H9 (cell line): ENCODE results near the gene GRHL3. TPM values are rescaled to one million over a fixed set of nuclear protein-coding genes. Genes with fewer than 3 reads are reported as not detected.

Source experiments
- DNase-seq: peaks from one replicate; pipeline ENCODE4 v3.0.0-alpha.2; 2017
- H2AFZ ChIP-seq: one replicate; pipeline ENCODE4 v1.6.1; 2013; ENCODE audit warnings: mild to moderate bottlenecking, low read length, control low read depth, moderate library complexity
- H2AK5ac ChIP-seq: 2 replicates; pipeline ENCODE4 v1.6.1; 2013; ENCODE audit warnings: low read length, control low read depth, mixed read lengths; ENCODE audit not compliant: insufficient read length
- H2BK120ac ChIP-seq: one replicate; pipeline ENCODE4 v1.6.1; 2013; ENCODE audit warnings: low read depth, mild to moderate bottlenecking, low read length, control low read depth, inconsistent platforms; ENCODE audit not compliant: poor library complexity, severe bottlenecking
- H2BK12ac ChIP-seq: 2 replicates; pipeline ENCODE4 v1.6.1; 2013; ENCODE audit warnings: low read length, control low read depth, mixed read lengths, low read depth; ENCODE audit not compliant: insufficient read length
- H2BK15ac ChIP-seq: 2 replicates; pipeline ENCODE4 v1.6.1; 2013; ENCODE audit warnings: low read depth, low read length, control low read depth
- H2BK20ac ChIP-seq: one replicate; pipeline ENCODE4 v1.6.1; 2013; ENCODE audit warnings: low read depth, mild to moderate bottlenecking, low read length, control low read depth, inconsistent platforms; ENCODE audit not compliant: poor library complexity, severe bottlenecking
- H2BK5ac ChIP-seq: 2 replicates; pipeline ENCODE4 v1.6.1; 2013; ENCODE audit warnings: low read length, control low read depth, mixed read lengths; ENCODE audit not compliant: insufficient read length
- H3K14ac ChIP-seq: 2 replicates; pipeline ENCODE4 v1.6.1; 2013; ENCODE audit warnings: low read length, control low read depth; ENCODE audit not compliant: insufficient read depth
- H3K18ac ChIP-seq: 2 replicates; pipeline ENCODE4 v1.6.1; 2013; ENCODE audit warnings: low read depth, mild to moderate bottlenecking, mixed read lengths, low read length, control low read depth; ENCODE audit not compliant: insufficient read length
- H3K23ac ChIP-seq: 2 replicates; pipeline ENCODE4 v1.6.1; 2013; ENCODE audit warnings: low read length, control low read depth, mixed read lengths, low read depth; ENCODE audit not compliant: insufficient read length
- H3K23me2 ChIP-seq: 2 replicates; pipeline ENCODE4 v1.6.1; 2013; ENCODE audit warnings: low read depth, mild to moderate bottlenecking, mixed read lengths, low read length, control low read depth; ENCODE audit not compliant: insufficient read length, poor library complexity, severe bottlenecking
- H3K27ac ChIP-seq: 2 replicates; pipeline ENCODE4 v1.5.1; 2013; ENCODE audit warnings: low read length, control low read depth, mixed read lengths, low read depth; ENCODE audit not compliant: insufficient read length
- H3K27me3 ChIP-seq: 2 replicates; pipeline ENCODE4 v1.6.1; 2013; ENCODE audit warnings: low read length, control low read depth, inconsistent platforms; ENCODE audit not compliant: insufficient read depth
- H3K4ac ChIP-seq: 2 replicates; pipeline ENCODE4 v1.6.1; 2013; ENCODE audit warnings: low read depth, mild to moderate bottlenecking, control low read depth, inconsistent platforms, low read length, moderate library complexity
- H3K4me1 ChIP-seq: 2 replicates; pipeline ENCODE4 v1.6.1; 2013; ENCODE audit warnings: low read length, control low read depth, inconsistent platforms; ENCODE audit not compliant: insufficient read depth
- H3K4me2 ChIP-seq: 2 replicates; pipeline ENCODE4 v1.6.1; 2013; ENCODE audit warnings: low read length, control low read depth, mixed read lengths; ENCODE audit not compliant: insufficient read length, insufficient read depth
- H3K56ac ChIP-seq: 2 replicates; pipeline ENCODE4 v1.6.1; 2013; ENCODE audit warnings: low read depth, mild to moderate bottlenecking, mixed read lengths, low read length, control low read depth; ENCODE audit not compliant: insufficient read length
- H3K79me1 ChIP-seq: 2 replicates; pipeline ENCODE4 v1.6.1; 2013; ENCODE audit warnings: low read depth, mild to moderate bottlenecking, moderate library complexity, low read length, control low read depth, inconsistent platforms; ENCODE audit not compliant: insufficient read depth, poor library complexity, severe bottlenecking
- H3K79me2 ChIP-seq: 2 replicates; pipeline ENCODE4 v1.6.1; 2013; ENCODE audit warnings: low read length, control low read depth, inconsistent platforms; ENCODE audit not compliant: insufficient read depth
- H3K9ac ChIP-seq: 2 replicates; pipeline ENCODE4 v1.6.1; 2013; ENCODE audit warnings: low read length, control low read depth, mixed read lengths; ENCODE audit not compliant: insufficient read length; ENCODE audit errors: extremely low read depth
- H3K9me3 ChIP-seq: one replicate; pipeline ENCODE4 v1.6.1; 2013; ENCODE audit warnings: low read depth, low read length, inconsistent platforms; ENCODE audit not compliant: control insufficient read depth
- H3T11ph ChIP-seq: one replicate; pipeline ENCODE4 v1.6.1; 2013; ENCODE audit warnings: mild to moderate bottlenecking, low read length, control low read depth, inconsistent platforms
- H4K20me1 ChIP-seq: one replicate; pipeline ENCODE4 v1.6.1; 2013; ENCODE audit not compliant: control insufficient read depth, insufficient read length, insufficient read depth
- H4K5ac ChIP-seq: 2 replicates; pipeline ENCODE4 v1.6.1; 2013; ENCODE audit warnings: low read depth, mild to moderate bottlenecking, mixed read lengths, low read length, control low read depth; ENCODE audit not compliant: insufficient read length
- H4K8ac ChIP-seq: replicated peaks from 2 replicates; pipeline ENCODE4 v1.6.1; 2013; ENCODE audit warnings: low read length, control low read depth, mixed read lengths, low read depth; ENCODE audit not compliant: insufficient read length
- H4K91ac ChIP-seq: 2 replicates; pipeline ENCODE4 v1.6.1; 2013; ENCODE audit warnings: low read depth, mild to moderate bottlenecking, moderate library complexity, mixed read lengths, low read length, control low read depth; ENCODE audit not compliant: insufficient read length
- H3K27ac Mint-ChIP-seq, 3 experiments: 2 replicates in 2 of 3; 3 replicates in 1 of 3; pipeline ENCODE4 v1.8.0; 2020 to 2021; ENCODE audit warnings: mixed read lengths in 3 of 3, mild to moderate bottlenecking in 1 of 3, moderate library complexity in 1 of 3
- H3K27me3 Mint-ChIP-seq: 2 replicates; pipeline ENCODE4 v1.8.0; 2021; ENCODE audit warnings: low read depth, mild to moderate bottlenecking, moderate library complexity, mixed read lengths
- H3K36me3 Mint-ChIP-seq, 3 experiments: 2 replicates in 2 of 3; 3 replicates in 1 of 3; pipeline ENCODE4 v1.8.0; 2020 to 2021; ENCODE audit warnings: low read depth in 3 of 3, mixed read lengths in 3 of 3; ENCODE audit not compliant: insufficient read depth in 1 of 3
- H3K4me1 Mint-ChIP-seq, 2 experiments: 2 replicates each; pipeline ENCODE4 v1.8.0; 2020; ENCODE audit warnings: mixed read lengths in 2 of 2
- H3K4me3 Mint-ChIP-seq, 2 experiments: 2 replicates in 1 of 2; 3 replicates in 1 of 2; pipeline ENCODE4 v1.8.0; 2020 to 2021; ENCODE audit warnings: mild to moderate bottlenecking in 2 of 2, mixed read lengths in 2 of 2, moderate library complexity in 1 of 2
- H3K9me3 Mint-ChIP-seq, 2 experiments: 2 replicates in 1 of 2; 3 replicates in 1 of 2; pipeline ENCODE4 v1.8.0; 2020; ENCODE audit warnings: mild to moderate bottlenecking in 2 of 2, mixed read lengths in 2 of 2, moderate library complexity in 1 of 2
- WGBS: extraction: QIAGEN DNeasy Blood & Tissue Kit; methylation state at CpG from one replicate; pipeline ENCODE4 v1.1.7; 2013; ENCODE audit warnings: missing lambda C conversion rate, low lambda C conversion rate, mixed read lengths; ENCODE audit not compliant: insufficient read length; ENCODE audit errors: extremely low coverage; 5-methylcytosine and 5-hydroxymethylcytosine counted together
- total RNA-seq: library from RNA; stranded (reverse); gene quantifications from 2 replicates; pipeline ENCODE4 v1.2.1, GENCODE V29; 2021
- TF ChIP-seq, protein P1 (sequence below): fragments of 200-600 bp; sonication (generic); conservative IDR thresholded peaks from 3 replicates; pipeline ENCODE4 v1.8.0; 2021; ENCODE audit warnings: antibody characterized with exemption, mild to moderate bottlenecking

GRHL3 gene
- total RNA-seq, 1 experiment from 2014 or later = 3.5 TPM

DNA sequence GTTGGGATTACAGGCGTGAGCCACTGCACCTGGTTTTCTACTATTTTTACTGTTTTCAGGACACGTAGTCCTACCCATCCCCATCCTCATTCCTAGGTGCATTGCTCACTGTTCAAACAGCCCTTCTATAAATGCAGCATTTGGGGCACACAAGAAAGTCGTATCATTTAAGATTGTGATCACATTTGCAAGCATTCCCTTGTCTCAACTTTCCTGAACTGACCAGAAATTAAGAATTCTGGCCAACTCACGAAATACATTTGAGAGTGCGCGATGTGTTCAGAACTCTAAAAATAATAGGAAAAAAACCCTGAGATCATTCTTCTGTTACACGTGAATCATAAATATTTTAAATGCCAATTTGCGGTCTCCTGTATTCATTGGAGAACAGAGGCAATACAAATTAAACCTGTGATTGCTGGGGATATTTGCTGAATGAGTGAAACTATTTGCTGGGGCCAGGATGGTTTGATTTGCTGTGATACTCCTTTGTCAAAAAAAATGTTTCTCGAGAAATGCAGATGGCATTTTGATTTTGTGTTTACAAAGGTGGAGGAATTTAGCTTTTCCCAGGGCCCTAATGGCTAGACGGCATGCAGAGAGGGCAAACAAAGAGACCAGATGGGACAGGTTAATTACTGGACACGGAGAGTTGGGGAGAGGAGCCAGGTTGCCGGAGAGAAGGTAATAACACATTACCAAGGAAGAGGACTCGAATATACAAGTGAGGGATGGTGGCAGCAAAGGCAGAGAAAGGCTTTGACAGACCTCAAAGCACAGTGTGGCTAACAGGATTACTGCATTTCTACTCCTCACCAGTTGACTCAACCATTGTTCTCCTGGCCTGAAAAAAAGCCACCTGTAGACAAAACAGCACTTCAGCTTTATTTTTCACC is 56.0 kb downstream of the GRHL3 start:
- TF ChIP-seq, protein P1, sequence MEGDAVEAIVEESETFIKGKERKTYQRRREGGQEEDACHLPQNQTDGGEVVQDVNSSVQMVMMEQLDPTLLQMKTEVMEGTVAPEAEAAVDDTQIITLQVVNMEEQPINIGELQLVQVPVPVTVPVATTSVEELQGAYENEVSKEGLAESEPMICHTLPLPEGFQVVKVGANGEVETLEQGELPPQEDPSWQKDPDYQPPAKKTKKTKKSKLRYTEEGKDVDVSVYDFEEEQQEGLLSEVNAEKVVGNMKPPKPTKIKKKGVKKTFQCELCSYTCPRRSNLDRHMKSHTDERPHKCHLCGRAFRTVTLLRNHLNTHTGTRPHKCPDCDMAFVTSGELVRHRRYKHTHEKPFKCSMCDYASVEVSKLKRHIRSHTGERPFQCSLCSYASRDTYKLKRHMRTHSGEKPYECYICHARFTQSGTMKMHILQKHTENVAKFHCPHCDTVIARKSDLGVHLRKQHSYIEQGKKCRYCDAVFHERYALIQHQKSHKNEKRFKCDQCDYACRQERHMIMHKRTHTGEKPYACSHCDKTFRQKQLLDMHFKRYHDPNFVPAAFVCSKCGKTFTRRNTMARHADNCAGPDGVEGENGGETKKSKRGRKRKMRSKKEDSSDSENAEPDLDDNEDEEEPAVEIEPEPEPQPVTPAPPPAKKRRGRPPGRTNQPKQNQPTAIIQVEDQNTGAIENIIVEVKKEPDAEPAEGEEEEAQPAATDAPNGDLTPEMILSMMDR = no peak
- no CpG with 5 or more reads among the region's 13 CpGs for WGBS
- H3K27me3 Mint-ChIP-seq = no peaks in the 10 kb centered on the region

More for the DNA sequence above, 56.0 kb downstream of the GRHL3 start:
- no peak overlapping the region for H3K4me2 ChIP-seq
- no peak overlapping the region for H2AK5ac ChIP-seq
- no peak overlapping the region for H3T11ph ChIP-seq
- H3K9me3 ChIP-seq = no peaks in the 10 kb centered on the region
- peak overlapping the region; percentile 44 to 96 (median 92) for H3K27ac Mint-ChIP-seq
- peak; percentile 45 for DNase-seq
- no peaks in the 10 kb centered on the region for H4K20me1 ChIP-seq
- no peaks in the 10 kb centered on the region for H3K27me3 ChIP-seq
- H3K4me3 Mint-ChIP-seq = 0 out of 5 replicates have a peak overlapping the region, but pooled peaks of 1 of the 2 experiments have one; percentile 27
- no peak overlapping the region for H4K8ac ChIP-seq
- no peak overlapping the region for H3K9ac ChIP-seq
- no peak overlapping the region for H2BK5ac ChIP-seq
- no peaks in the 10 kb centered on the region for H3K79me2 ChIP-seq
- H4K5ac ChIP-seq = no peak overlapping the region
- H3K27ac ChIP-seq = no peak overlapping the region
- H3K14ac ChIP-seq = no peak overlapping the region
- no peak overlapping the region for H3K4ac ChIP-seq
- H3K18ac ChIP-seq = no peak overlapping the region
- H3K23me2 ChIP-seq = no peaks in the 10 kb centered on the region
- H3K9me3 Mint-ChIP-seq = no peaks in the 10 kb centered on the region
- H2BK120ac ChIP-seq = no peak overlapping the region
- no peaks in the 10 kb centered on the region for H3K4me1 ChIP-seq
- H2AFZ ChIP-seq = no peak overlapping the region
- no peak overlapping the region for H2BK20ac ChIP-seq
- no peaks in the 10 kb centered on the region for H3K79me1 ChIP-seq
- H3K36me3 Mint-ChIP-seq = peaks cover 0 to 19% (median 17%) of the 10 kb centered on the region in 3 experiments; a peak in 6 of 7 replicates
- no peak overlapping the region for H2BK15ac ChIP-seq
- H3K56ac ChIP-seq = no peak overlapping the region
- no peak overlapping the region for H2BK12ac ChIP-seq
- peaks cover 20 to 33% of the 10 kb centered on the region in 2 experiments for H3K4me1 Mint-ChIP-seq
- H3K23ac ChIP-seq = no peak overlapping the region
- H4K91ac ChIP-seq = no peak overlapping the region
